ENCODE measurements around the gene TIPARP.
"Not testable (repeated sequence)": the region's sequence is repeated elsewhere in the genome, so short reads cannot be mapped to it uniquely, and the experiment has no call there.

The TIPARP gene

GRCh38 chr3:156728267-156728985 lies 54.0 kb downstream of the TIPARP start:
- no peak overlapping the region for H3K27ac ChIP-seq
- TF ChIP-seq, protein P1, sequence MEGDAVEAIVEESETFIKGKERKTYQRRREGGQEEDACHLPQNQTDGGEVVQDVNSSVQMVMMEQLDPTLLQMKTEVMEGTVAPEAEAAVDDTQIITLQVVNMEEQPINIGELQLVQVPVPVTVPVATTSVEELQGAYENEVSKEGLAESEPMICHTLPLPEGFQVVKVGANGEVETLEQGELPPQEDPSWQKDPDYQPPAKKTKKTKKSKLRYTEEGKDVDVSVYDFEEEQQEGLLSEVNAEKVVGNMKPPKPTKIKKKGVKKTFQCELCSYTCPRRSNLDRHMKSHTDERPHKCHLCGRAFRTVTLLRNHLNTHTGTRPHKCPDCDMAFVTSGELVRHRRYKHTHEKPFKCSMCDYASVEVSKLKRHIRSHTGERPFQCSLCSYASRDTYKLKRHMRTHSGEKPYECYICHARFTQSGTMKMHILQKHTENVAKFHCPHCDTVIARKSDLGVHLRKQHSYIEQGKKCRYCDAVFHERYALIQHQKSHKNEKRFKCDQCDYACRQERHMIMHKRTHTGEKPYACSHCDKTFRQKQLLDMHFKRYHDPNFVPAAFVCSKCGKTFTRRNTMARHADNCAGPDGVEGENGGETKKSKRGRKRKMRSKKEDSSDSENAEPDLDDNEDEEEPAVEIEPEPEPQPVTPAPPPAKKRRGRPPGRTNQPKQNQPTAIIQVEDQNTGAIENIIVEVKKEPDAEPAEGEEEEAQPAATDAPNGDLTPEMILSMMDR (conservative IDR thresholded peaks at IDR 0.05): no peak

DNA sequence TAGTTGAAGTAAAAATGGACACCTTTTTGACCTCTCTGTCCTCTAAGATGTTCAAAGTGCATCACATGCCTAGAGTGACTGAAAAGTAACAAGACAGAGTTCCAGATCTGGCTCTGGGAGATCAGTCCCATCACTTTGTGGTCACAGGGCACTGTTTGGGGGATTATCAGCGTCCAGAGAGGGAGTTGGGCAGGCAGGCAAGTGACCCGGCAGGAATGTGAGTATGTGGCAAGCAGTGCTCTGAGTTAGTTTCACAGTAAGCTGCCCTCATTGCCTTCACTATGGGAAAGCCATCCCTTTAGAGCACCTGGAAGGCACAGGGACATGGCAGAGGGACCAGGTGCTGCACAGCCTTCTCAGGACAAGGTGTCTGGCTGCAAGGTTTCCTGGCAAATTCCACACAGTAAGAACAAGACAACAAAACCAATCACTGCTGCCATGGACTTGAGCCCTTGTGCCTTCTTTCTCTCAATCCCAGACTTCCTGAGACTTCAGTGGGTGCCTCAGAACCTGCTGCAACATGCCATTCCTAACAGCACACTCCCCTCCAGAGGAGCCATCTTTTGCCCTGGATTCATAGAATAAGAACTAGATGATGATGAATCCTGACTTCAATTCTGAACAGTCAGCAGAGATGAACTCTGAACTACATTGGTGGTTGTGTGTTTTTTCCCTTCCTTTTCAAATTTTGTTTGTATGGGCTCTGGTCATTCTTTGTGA lies 55.2 kb downstream of the TIPARP start:
- TF ChIP-seq, protein P1 (conservative IDR thresholded peaks at IDR 0.05): no peak
- H3K27ac ChIP-seq: no peak overlapping the region

- TF ChIP-seq, protein P1 (conservative IDR thresholded peaks at IDR 0.05): no peak
- no peak overlapping the region for H3K27ac ChIP-seq
Observed at GRCh38 chr3:156731813-156732212, 57.4 kb downstream of the TIPARP start.

GRCh38 chr3:156732261-156732660 lies 57.9 kb downstream of the TIPARP start:
- TF ChIP-seq, protein P1 (conservative IDR thresholded peaks at IDR 0.05): no peak
- no peak overlapping the region for H3K27ac ChIP-seq

GRCh38 chr3:156732715-156733421 lies 58.5 kb downstream of the TIPARP start:
- no peak overlapping the region for H3K27ac ChIP-seq
- TF ChIP-seq, protein P1 (conservative IDR thresholded peaks at IDR 0.05): no peak

GRCh38 chr3:156734661-156735060 lies 60.3 kb downstream of the TIPARP start:
- not testable (repeated sequence) for H3K27ac ChIP-seq

DNA sequence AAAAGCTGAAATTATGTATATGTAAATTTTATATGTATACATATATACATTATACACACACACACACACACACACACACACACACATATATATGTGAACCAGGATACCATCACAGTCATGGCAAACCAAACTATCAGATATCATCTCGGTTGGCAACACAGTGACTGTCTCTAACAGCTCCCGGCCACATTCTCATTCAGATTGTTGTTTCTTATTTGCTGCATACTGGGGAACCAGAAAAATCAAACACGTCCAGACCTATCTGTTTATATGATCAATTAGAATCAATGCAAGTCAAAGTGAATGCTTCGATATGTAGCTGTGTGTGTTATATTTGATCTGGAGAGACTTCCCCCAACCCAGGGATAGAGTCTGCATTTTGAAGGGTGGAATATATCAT lies 61.1 kb downstream of the TIPARP start:
- TF ChIP-seq, protein P1 (conservative IDR thresholded peaks at IDR 0.05): no peak
- no peak overlapping the region for H3K27ac ChIP-seq

GRCh38 chr3:156737049-156737448 lies 62.7 kb downstream of the TIPARP start:
- H3K27ac ChIP-seq: not testable (repeated sequence)

Measured in VCaP (cell line).